Stimulated activated CD8-positive, alpha-beta memory T cell treated with anti-CD3 and anti-CD28 coated beads, Interleukin-12 subunit alpha, Interleukin-12 subunit beta, amount 100 ng/mL, for 4 hours (primary cell): ENCODE results near the gene ZNF385C.

Experiments
- DNase-seq: peaks from one replicate; pipeline ENCODE4 v3.0.0-alpha.2; 2020; ENCODE audit warnings: low read depth

Gene ZNF385C

DNA sequence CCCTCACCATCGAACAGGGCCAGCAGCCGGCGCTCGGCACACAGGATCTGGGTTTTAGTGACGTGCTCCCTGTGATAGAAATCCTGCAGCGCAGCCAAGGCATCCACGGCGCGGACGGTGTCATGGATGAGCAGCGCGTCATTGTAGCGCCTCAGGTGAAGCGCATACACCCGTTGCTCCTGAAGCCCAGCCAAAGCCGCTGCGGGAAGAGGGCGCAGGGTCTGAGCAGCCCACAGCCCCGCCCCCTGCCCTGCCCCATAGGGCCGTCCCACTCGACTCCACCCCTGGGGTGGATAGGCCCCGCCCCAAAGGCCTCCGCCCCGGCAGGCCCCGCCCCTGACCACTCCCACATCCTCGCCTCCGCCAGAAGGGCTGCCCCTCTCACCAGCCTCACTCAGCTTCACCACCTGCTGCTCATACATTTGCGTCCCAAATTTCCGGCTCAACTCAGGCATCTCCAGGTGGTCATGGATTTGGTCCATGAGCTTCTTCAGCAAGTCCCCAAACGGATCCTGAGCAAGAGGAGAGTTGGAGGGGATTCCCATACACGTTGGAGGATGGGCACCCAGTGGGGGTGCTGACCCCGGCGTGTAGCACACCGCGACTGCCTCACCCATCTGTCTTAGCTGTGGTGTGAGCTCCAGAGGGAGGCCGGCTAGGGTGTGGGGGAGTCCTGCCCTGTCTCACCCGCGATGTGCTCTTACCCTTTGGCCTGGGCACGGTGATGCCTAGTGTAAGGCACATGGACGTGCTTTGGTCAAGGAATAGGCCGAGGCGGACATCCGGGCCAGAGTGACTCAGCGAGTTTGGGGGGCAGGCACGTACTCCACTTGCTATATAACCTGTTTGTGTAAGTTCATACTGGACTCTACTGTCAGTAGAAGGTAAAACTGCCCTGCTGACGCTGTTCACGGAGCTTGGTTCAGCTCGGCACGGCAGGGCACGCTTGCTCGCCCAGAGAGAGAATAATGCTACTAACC is 9.6 kb upstream of the ZNF385C start:
- peak; percentile 88 for DNase-seq

DNA sequence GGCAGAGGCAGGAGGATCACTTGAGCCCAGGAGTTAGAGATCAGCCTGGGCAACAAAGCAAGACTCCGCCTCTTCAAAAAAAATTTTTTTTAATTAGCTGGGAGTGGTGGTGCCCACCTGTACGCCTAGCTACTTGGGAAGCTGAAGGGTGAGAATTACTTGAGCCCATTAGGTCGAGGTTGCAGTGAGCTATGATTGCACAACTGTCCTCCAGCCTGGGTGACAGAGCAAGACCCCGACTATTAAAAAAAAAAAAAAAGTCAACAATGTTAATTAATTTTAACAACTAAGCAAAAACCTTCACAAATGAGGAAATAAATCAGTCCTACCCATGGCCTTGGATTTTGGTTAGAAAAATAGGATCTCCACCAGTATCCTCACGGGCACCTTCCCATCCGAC is 8.9 kb upstream of the ZNF385C start:
- no peak for DNase-seq

DNA sequence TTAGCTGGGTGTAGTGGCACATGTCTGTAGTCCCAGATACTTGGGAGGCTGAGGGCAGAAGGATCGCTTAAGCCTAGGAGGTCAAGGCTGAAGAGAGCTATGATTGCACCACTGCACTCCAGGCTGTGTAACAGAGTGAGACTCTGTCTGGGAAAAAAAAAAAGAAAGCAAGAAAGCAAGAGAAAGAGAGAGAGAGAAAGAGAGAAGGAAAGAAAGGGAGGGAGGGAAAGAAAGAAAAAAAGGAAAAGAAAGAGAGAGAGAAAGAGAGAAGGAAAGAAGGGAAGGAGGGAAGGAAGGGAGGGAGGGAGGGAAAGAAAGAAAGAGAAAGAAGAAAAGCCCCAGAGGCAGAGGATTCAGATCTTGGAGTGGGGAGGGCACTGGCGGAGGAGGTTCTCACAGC is 7.7 kb upstream of the ZNF385C start:
- DNase-seq, result no peak

DNA sequence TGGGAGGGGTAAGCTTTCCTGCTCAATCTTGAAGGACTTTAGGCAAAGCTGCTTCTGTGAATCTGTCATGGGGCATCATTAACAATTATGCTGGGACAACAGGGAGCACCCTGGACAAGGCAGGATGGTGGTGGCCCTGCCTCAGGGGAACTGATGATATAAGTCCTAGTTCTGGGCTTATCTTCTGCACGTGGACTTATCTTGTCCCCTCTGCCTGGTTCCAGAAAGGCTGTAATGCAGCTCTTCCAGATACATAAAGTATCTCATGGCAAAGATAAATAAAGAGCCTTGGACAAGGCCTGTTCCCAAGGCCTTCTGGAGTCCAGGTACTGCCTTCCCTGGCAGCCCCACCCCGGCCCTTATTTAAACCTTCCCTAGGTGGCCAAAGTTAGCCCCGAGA is 6.0 kb upstream of the ZNF385C start:
- DNase-seq, result no peak

DNA sequence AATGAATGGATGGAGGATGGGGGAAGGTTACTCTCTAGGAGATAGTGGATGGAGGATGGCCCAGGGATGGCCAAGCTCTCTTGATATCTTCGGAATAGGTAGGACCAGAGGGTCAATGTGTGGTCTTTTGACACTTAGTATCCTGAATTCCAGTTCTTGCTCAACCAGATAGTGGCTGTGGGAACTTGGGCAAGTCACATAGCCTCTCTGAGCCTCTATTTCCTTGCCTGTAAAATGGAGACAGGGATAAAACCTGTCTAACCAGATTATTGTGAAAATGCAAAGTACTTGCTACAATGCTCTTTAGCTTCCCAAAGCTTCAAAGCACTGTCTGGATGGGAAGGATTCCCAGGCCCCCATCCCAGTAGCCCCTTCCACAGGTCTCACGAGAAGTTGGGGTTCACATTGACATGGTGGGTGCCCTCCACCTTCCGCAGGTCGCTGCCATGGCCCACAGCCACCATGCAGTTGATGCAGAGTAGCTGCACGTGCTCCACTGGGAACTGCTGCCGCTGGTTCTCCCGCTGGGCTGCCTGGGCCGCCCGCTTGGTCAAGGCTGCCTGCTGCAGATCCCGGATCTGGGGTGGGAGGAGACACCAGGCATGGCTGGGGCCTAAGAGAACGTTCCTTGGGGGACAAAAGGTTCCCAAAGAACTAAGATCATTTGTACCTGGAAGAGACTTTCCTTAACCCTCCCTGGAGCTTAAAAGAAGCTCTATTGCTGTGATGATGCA is 5.1 kb upstream of the ZNF385C start:
- no peak for DNase-seq

DNA sequence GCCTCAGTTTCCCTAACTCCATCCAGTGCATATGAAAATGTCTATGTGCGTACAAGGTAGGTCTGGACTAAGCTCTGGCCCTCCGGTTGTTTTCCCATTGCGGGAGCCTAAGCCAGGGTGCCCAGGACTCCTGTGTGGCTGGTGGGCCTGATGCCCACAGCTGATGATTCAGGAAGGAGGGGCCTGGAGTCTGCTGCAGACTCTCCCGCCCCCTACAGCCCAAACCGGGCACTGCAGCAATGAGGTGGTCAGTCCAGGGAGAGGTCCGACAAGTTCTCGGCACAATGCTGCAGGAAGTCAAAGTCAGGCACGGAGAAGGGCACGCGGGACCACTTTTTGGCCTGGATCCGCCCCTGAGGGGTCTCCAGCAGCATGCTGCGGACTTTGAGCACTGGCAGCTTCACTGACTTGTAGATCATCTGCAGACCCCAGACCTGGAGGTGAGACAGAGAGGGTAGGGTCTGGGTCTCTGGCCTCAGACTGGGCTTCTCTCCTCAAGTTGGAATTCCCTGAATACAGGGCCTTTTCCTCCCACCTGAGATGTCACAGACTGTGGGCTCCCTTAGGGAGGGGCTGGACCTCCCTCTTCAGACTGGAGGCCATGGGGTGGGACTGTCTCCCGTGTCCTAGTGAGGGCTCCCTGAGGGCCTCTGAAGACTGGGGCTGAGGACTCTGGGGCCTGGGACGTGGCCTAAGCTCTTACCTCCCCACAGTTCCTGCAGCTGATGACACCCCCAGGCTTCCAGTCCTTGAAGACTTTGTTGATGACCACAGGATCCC is 3.4 kb upstream of the ZNF385C start:
- peak; percentile 40 for DNase-seq

DNA sequence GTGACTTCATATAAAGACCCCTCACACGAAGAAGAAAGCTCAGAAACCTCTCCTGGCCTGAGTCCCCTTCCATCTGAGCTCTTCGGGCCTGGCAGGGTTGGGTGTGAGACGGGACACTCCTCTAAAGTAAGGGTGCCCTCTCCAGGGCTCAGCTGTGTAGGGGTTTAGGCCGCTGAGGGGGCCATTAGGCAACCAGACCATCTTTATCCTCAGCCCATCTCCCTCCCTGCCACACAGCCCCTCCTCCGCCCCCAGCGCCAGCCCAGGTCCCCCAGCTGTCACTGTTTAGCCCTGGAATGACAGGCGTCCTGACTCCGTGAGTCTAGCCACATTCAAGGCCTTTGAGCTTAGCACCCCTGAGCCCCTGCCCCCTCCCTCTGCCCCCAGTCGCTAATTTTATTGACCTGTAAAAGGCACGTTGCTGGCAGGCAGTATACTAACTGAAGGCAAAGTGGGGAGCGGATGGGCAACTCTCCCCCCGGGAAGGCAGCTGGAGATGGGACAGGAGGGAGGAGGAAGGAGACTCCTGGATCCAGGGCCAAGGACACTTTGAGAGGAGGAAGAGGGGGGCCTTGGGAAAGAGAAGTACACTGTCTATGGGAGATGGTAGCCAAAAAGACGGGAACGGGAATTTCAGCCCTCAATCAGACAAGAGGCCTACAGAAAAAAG is 592 bp upstream of the ZNF385C start:
- DNase-seq, result no peak

DNA sequence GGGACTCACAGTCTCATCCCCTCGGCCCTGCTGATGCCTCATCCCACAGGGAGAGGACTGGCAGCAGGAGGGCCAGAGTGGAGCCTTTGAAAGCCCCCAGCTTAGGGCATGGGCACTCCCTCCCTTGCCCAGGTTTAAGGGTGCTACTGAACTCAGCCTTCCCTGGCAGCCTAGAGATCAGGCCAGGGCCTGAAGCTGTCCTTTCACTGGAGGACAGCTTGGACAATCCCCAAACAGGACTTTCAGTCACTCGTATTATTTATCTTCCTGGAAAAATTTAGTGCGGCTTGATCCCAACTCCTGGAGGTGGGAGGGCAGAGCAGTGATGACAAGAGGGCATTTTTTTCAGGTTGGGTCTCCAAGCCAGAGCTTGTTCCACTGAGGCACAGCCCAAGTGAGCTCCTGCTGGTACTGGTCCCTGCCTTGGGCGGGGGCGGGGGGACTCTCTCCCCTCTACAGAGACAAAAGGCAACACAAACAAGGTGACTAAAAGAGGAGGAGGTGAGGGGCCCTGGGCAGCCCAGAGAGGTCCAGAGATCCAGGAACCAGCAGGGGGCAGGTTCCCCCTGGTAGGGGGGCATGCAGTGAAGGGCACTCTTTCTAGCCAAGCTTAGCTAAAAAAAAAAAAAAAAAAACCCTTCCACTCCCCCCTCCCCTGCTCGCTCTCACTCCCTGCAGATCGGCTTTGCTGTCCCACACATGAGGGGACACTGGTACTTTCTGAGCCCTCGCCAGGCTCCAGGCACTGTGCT is 1.7 kb downstream of the ZNF385C start:
- DNase-seq, result no peak

DNA sequence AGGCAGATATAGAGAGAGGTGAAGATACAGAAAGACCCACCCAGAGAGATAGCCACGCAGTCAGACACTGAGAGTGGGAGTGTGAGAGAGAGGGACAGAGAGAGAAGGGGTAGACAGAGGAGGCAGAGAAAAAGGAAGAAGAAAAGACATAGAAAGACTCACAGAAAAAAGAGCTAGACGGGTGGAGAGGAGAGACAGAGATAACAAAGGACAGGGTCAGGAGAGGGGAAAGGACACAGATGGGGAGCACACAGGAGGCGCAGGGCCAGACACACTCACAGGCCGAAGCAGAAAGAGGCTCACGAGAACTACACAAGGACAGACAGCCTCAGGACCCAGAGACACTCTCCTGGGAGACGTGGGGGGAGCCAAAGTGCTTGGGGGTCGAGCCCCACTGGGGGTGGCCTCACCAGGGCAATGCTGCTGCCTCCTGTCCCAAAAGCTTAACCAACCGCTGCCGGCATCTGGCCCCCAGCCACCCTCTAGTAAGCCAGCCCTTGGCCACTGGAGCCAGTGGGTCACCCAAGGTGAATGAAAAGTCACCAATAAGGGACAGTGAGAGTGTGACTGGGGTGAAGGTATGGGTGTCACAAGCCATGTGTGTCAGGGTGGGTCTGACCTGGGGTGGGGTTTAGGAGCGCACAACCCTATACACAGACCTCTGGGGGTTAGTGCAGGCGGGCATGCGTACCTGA is 3.8 kb downstream of the ZNF385C start:
- DNase-seq, result no peak

DNA sequence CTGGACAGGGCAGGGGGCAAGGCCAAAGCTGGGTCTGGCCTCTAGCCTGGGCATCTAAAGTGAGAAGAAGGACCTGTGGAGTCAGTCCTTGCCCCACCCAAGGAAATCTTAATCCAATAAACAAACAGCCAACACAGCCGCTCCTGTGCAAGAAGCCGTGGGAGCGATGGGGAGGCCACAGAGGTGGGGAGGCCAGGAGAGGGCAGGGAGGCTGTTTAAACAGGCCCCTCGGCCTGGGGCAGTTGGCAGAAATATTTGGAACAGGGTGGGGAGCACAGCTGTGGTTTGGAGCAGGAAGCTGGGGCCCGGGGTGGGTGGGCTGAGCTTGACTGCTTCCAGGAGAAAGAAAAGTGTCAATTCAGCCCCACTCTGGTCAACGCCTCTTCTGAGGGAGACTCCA is 5.3 kb downstream of the ZNF385C start:
- DNase-seq, result no peak

DNA sequence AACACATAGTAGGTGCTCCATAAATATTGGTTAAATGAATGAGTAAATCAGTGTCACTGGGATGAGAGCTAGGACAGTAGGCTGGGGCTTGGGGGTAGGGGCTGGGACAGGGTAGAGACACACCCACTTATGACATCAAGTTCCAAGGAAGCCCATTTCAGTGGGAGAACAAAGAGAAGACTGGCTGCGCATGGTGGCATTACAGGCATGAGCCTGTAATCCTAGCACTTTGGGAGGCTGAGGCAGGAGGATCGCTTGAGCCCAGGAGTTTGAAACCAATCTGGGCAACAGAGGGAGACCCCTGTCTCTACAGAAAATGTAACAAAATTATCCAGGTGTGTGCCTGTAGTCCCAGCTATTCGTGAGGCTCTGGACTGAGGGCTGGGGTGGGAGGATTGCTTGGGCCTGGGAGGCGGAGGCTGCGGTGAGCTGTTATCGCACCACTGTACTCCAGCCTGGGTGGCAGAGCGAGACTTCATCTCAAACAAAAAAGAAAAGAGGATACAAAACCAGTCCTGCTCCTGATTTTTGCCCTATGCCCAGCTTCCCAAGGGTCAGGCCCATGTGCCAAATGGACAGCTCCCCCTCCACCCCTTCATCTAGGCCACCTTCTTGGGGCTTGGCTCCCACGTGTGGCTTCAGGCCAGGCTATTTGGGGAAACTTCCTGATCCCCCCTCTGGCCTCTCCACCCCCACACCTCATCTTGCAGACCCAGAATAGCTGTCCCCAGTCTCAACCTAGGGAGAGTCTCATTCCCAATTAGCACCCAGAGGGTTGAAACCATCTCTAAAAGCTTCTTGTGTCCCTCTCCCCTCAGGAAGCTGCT is 7.1 kb downstream of the ZNF385C start:
- no peak for DNase-seq

DNA sequence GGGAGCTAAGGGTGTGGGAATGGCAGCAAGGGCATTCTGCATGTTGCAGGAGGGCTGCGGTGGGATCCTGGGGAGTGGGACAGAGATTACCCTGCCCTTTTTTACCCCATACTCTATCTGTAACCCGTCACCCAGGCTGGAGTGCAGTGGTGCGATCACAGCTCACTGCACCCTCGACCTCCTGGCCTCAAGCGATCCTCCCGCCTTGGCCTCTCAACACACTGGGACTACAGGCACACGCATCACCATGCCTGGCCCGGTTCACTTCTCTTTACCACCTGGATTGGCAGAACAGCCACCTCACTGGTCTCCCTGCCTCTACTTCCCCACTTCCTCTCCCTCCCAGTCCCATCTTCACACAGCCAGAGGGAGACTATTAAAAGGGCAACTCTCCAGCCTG is 9.5 kb downstream of the ZNF385C start:
- DNase-seq, result no peak

DNA sequence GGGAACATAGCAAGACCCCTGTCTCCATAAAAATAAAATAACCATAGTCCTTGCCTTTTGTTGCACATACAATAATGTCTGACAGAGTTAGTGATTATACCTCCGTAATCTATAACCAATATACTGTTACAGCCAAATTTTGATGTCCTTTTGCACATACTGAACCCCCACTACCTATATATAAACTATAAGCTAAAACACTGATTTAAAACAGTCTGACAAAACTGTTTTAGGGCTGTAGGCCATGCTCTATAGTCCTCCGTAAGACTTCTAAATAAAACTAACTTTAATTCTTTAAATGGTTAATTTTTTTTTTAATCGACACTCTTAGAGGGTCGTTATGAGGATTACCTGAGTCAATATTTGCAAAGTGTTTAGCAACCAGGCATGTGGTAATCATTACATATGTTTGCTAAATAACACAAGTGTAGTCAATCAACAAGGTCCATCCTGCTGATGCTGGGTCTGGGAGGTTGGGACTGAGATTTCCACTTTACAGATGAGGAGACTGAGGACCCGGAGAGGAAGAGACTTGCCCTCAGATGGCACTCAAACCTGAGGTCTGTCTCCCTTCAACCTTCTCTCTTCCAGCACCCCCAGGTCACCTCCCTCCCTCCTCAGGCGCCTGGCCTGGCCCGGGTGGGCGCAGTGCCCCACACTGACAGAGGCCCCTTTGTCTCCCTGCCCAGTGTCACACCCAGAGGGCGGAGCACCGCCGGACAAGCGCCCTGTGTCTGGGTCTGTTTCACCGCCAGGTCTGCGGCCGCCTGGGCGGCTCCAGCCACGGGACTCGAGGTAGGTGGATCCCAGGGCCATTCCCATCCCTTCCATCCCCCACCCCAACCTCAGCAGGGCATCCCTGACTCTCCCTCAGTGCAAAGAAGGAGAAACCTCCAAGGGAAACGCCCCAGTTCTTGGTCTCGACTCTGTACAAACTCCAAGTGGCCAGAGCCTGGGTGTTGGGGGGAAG is 10.3 kb downstream of the ZNF385C start:
- DNase-seq, result no peak

DNA sequence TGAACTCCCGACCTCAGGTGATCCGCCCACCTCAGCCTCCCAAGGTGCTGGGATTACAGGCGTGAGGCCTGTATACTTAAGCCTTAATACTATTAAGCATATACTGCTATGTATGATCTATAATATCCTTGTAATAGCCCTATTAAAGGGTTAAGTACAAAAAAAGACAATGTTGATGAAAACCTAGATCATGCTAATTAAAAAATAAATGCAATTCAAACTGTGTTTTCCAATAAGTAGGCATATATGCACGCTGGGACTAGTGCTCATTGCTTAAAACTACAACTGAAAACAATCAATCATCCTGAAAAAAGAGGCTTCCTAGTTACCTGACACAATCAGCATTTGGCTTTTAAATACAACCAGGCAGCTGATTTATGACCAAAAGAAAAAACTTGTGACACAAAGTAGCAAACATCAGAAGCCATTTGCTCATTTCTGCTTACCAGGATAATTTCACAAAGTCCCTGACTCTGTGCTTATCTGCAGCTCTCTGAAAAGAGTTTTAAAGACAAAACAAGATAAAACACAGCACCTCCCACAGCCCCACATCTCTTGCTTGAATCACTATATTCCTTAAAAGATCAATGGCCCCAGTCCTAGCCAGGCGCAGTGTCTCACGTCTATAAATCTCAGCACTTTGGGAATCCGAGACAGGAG is 11.1 kb downstream of the ZNF385C start:
- no peak for DNase-seq

DNA sequence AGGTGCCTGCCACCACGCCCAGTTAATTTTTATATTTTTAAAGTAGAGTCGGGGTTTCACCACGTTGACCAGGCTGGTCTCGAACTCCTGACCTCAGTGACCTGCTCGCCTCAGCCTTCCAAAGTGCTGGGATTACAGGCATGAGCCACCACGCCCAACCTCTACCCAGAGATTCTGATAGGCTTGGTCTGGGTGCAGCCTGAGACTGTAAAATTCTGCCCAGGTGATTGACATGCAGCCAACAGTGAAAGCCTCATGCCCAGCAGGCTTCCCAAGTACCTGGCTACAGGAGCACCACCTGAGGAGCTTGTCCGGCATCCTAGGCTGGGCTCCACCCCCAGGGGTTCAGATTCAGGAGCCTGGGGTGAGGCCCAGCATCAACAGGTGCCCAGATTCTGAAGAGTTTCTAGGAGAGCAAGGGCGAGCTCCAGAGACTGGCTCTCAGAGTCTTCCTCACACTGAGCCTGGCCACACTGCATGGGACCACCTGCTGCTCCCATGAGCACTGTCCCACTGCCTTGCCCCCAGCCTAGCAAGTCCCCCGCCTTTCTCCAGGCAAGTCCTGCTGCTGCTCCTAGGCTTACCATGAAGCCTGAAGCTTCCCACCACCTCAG is 16.6 kb downstream of the ZNF385C start:
- no peak for DNase-seq

DNA sequence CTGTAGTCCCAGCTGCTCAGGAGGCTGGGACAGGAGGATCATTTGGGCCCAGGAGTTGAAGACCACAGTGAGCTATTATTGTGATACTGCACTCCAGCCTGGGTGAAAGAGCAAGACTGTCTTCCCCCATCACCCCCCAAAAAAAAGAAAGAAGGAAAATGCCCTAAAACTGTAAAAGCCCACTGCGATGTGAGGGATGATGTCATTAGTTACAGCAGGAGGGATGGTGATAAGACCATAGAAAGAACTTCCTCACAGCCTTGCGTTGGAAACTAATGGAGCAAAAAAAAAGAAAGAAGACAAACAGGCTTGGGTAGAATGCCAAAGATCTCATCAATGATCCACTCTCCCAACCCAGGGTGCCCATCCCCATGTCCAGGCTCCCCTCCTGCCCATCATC is 18.7 kb downstream of the ZNF385C start:
- no peak for DNase-seq

DNA sequence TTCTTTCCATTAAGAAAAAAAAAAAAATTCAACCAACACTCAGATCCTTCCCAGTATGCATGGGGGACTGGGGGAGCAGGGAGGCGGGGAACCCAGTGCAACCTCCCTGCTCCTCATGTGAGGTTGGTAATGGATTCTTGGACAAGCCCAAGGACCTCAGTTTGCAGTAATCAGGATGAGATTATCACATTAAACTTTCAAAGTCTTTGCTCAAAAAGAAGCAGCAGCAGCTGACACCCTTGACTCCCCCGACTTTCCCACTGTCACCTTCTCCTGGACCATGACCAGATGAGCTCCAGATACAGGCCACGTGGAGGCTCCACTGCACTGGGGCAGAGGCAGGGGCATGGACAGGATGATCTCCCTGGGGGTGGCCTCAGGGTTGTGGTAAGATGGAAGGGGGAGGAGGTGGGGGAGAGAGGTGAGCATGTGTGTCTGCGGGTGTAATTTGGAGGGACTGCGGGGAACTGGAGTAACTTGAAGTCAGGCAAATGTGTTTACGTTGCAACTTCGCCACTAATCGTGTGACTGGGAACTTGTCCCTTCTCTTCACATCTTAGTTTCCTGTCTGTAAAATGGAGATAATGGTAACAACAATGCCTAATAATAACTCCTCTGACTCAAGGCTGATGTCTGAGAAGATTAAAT is 19.8 kb downstream of the ZNF385C start:
- DNase-seq, result no peak
